Uterus (tissue), 2 donors: ENCODE results near the gene SUCLG2.

ENCODE experiments used
- CTCF ChIP-seq, 4 experiments: fragments of 200-600 bp in 2 of 4; fragments of 450-650 bp in 2 of 4; sonication (generic) in 2 of 4; IDR thresholded peaks; one replicate each; pipeline ENCODE4 v1.5.1; 2016 to 2019; ENCODE audit warnings: antibody characterized with exemption in 4 of 4, mild to moderate bottlenecking in 2 of 4, moderate library complexity in 1 of 4
- POLR2A ChIP-seq, 2 donors: fragments of 450-650 bp; IDR thresholded peaks; one replicate each; pipeline ENCODE4 v1.6.1; 2016; ENCODE audit warnings: antibody characterized with exemption in 2 of 2, mild to moderate bottlenecking in 1 of 2, moderate library complexity in 1 of 2

- TF ChIP-seq CTCF (IDR thresholded peaks at IDR 0.05) (no peak), POLR2A (IDR thresholded peaks at IDR 0.05) (no peak)
These were observed 7.7 kb downstream of the SUCLG2 start for GRCh38 chr3:67646586-67647234.
